Mucosa of descending colon (tissue), 3 donors: ENCODE results near the gene CDC25A. TPM values are rescaled to one million over a fixed set of nuclear protein-coding genes. Genes with fewer than 3 reads are reported as not detected.

Source experiments
- ATAC-seq: fragments of 200-7000 bp; cut with Tn5 transposase; one replicate; pipeline ENCODE4 v1.9.1; 2020; ENCODE audit warnings: mild to moderate bottlenecking, moderate library complexity
- DNase-seq, 3 donors: peaks; one replicate each; pipeline ENCODE4 v3.0.0-alpha.2; 2020
- H3K36me3 ChIP-seq: fragments of 200-600 bp; one replicate; pipeline ENCODE4 v1.8.0; 2021; ENCODE audit warnings: low read depth, mild to moderate bottlenecking
- H3K4me1 ChIP-seq: fragments of 200-600 bp; one replicate; pipeline ENCODE4 v1.8.0; 2021; ENCODE audit warnings: low read depth, mild to moderate bottlenecking
- H3K4me3 ChIP-seq: fragments of 200-600 bp; one replicate; pipeline ENCODE4 v1.8.0; 2021; ENCODE audit warnings: mild to moderate bottlenecking
- H3K9me3 ChIP-seq: fragments of 200-600 bp; one replicate; pipeline ENCODE4 v1.8.0; 2021; ENCODE audit warnings: mild to moderate bottlenecking
- CTCF ChIP-seq: fragments of 200-600 bp; IDR thresholded peaks from one replicate; pipeline ENCODE4 v1.8.0; 2022; ENCODE audit warnings: antibody characterized with exemption, mild to moderate bottlenecking
- intact Hi-C, 2 donors: fragments of 100-400 bp; cut with DNase I in 1 of 2; cut with micrococcal nuclease in 1 of 2; formaldehyde crosslinking; loops; one replicate each; pipeline versions ENCODE4 v1.11.0 to v1.11.1; 2022; cut with DNase I, micrococcal nuclease
- total RNA-seq, 3 donors: library from RNA; stranded (reverse); fragmentation: NEBNext Ultra II Directional in 2 of 3; extraction: Animal tissue kit (Norgen Biotek cat#: 25700) in 2 of 3; gene quantifications; one replicate each; pipeline versions ENCODE4 v1.2.1 to v1.2.4, GENCODE V29; 2021 to 2023
- donor health status: DM: no; HTN: no; CAD: no; lungs with moderate emphysema.
- donor health status: DM: no; HTN: no; CAD: no.
- donor health status: DM: no; HTN: yes; CAD: no.

CDC25A gene
- total RNA-seq, 3 donors from 2014 or later: 3.4 to 6.9 (median 4.3) TPM

DNA sequence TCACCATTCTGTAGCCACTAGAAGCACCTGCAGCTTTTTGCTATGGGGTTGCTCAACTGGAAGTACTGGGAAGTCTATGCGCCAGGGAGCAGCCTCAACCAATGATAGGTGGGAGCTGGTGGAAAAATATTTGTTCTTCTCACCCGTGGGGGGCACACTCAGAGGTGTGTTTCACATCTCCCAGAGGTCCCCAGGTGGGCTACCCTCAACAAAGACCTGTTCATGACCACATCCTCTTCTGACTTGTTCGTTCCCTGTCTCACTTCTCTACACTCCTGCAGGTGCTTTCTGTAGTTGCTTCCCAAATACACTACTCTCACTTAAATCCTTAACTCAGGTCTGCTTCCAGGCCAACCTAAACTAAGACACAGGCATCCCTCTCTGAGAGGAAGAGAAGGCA is 38.7 kb upstream of the CDC25A start:
- no peaks in the 10 kb centered on the region for H3K36me3 ChIP-seq
- TF ChIP-seq CTCF: no peak
- intact Hi-C loops: no loop called here
- H3K9me3 ChIP-seq: no peaks in the 10 kb centered on the region
- no peak overlapping the region for H3K4me3 ChIP-seq
- DNase-seq (no peak), ATAC-seq (no peak)
- H3K4me1 ChIP-seq: no peaks in the 10 kb centered on the region

GRCh38 chr3:48225587-48225986 is 37.4 kb upstream of the CDC25A start:
- intact Hi-C loops: no loop called here
- Histone ChIP-seq H3K4me3 (no peak overlapping the region), H3K36me3 (no peaks in the 10 kb centered on the region), H3K4me1 (no peaks in the 10 kb centered on the region), H3K9me3 (no peaks in the 10 kb centered on the region)
- ATAC-seq: peak; percentile 57
- peak in 1 of 3 donors; percentile 52 for DNase-seq
- no peak for TF ChIP-seq CTCF

GRCh38 chr3:48222616-48223513 is 34.6 kb upstream of the CDC25A start, which contains the start of gene CAMP:
Gene CAMP, plus strand, starts transcription at chr3:48223495. Its CDS starts 17 bp downstream, at chr3:48223512.
- Histone ChIP-seq H3K4me3 (no peak within 1 kb of the TSS), H3K36me3 (no peaks in the 10 kb centered on the region), H3K4me1 (no peaks in the 10 kb centered on the region), H3K9me3 (no peaks in the 10 kb centered on the region)
- intact Hi-C loops: no loop called here
- DNase-seq: peak; percentile 26 to 75 (median 49)
- peak; percentile 66 for ATAC-seq
- no peak for TF ChIP-seq CTCF

DNA sequence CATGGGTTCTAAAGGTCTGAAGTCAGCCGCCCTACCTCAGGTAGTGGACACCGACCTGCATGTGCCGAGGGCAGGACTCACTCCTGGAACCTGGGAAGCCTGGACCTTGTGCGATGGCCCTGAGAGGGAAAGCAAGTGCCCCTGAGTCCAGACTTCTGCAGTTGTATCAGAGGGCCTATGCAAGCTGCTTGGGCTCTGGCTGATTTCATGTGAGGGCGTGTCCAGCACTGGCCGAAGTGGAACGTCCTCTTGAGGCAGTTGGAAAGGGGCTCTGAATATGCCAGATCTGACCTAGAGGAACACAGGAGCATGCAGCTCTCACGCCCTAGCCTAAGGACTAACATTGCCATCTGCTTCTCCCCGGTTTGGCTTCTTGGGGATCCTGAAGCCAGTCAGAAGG is 32.5 kb upstream of the CDC25A start:
- ATAC-seq: no peak
- TF ChIP-seq CTCF: no peak

DNA sequence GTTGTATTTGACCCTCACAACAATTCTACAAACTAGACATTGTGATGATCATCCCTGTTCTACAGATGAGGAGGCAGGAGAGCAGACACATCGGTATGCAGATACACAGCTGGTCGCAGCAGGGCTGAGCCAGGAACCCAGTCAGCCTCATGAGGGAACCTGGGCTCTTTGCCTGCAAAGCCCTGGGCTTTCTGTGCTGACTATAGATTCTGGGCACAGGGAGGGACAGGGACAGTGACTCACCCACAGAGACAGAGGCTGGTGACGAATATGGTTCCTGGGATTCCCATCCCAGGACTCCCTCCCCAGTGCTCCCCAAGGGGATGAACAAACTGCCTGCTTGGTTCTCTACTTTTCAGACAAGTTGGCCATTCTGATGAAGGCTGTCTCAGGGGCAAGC is 31.3 kb upstream of the CDC25A start:
- no peak for ATAC-seq
- Histone ChIP-seq H3K36me3 (no peaks in the 10 kb centered on the region), H3K9me3 (no peaks in the 10 kb centered on the region), H3K4me3 (no peak overlapping the region), H3K4me1 (no peaks in the 10 kb centered on the region)
- intact Hi-C loops: no loop called here
- DNase-seq: no peak
- no peak for TF ChIP-seq CTCF

More for the DNA sequence above, 32.5 kb upstream of the CDC25A start:
- Histone ChIP-seq H3K4me1 (no peaks in the 10 kb centered on the region), H3K9me3 (no peaks in the 10 kb centered on the region), H3K36me3 (no peaks in the 10 kb centered on the region), H3K4me3 (no peak overlapping the region)
- intact Hi-C loops: no loop called here
- DNase-seq: no peak
